Right atrium auricular region (tissue), 2 donors: ENCODE results near the gene HBS1L. TPM values are rescaled to one million over a fixed set of nuclear protein-coding genes. Genes with fewer than 3 reads are reported as not detected.

Experiments
- DNase-seq: peaks from one replicate; pipeline ENCODE4 v3.0.0-alpha.2; 2019; ENCODE audit warnings: low spot score
- H3K27ac ChIP-seq, 2 donors: fragments of 200-600 bp; sonication (generic); 1 replicate in 1 of 2; 2 replicates in 1 of 2; pipeline ENCODE4 v1.5.1; 2016 to 2019
- H3K27me3 ChIP-seq, 2 donors: fragments of 200-600 bp; sonication (generic); one replicate each; pipeline versions ENCODE4 v1.5.1 to v1.6.0; 2017 to 2019
- H3K36me3 ChIP-seq: fragments of 200-600 bp; sonication (generic); one replicate; pipeline ENCODE4 v1.5.1; 2016
- H3K4me1 ChIP-seq, 2 donors: fragments of 200-600 bp; sonication (generic); one replicate each; pipeline versions ENCODE4 v1.5.1 to v1.6.0; 2017 to 2019
- H3K4me3 ChIP-seq, 2 donors: fragments of 200-600 bp; sonication (generic); 1 replicate in 1 of 2; 2 replicates in 1 of 2; pipeline ENCODE4 v1.5.1; 2017 to 2019; ENCODE audit warnings: mild to moderate bottlenecking in 1 of 2, moderate library complexity in 1 of 2
- H3K9me3 ChIP-seq, 2 donors: fragments of 200-600 bp; sonication (generic); one replicate each; pipeline ENCODE4 v1.5.1; 2019
- total RNA-seq, 2 donors: library from RNA; depleted of rRNA; stranded (reverse); fragments of >200 nt; gene quantifications; one replicate each; pipeline ENCODE4 v1.1.0, GENCODE V29; 2016
- TF ChIP-seq, protein P1 (sequence below), 2 donors: fragments of 200-600 bp; sonication (generic); IDR thresholded peaks; one replicate each; pipeline ENCODE4 v1.5.1; 2019; ENCODE audit warnings: antibody characterized with exemption in 2 of 2

HBS1L gene
- total RNA-seq, 2 donors from 2014 or later: 42.9 to 60.4 TPM

GRCh38 chr6:135046912-135047311, 7.7 kb downstream of the HBS1L start:
- no peaks in the 10 kb centered on the region for H3K27me3 ChIP-seq
- peaks cover 14% of the 10 kb centered on the region for H3K36me3 ChIP-seq
- no peak for DNase-seq
- H3K4me1 ChIP-seq: peaks cover 0 to 15% of the 10 kb centered on the region in 2 donors
- no peaks in the 10 kb centered on the region for H3K9me3 ChIP-seq
- H3K4me3 ChIP-seq: no peak overlapping the region
- no peak overlapping the region for H3K27ac ChIP-seq
- TF ChIP-seq, protein P1, sequence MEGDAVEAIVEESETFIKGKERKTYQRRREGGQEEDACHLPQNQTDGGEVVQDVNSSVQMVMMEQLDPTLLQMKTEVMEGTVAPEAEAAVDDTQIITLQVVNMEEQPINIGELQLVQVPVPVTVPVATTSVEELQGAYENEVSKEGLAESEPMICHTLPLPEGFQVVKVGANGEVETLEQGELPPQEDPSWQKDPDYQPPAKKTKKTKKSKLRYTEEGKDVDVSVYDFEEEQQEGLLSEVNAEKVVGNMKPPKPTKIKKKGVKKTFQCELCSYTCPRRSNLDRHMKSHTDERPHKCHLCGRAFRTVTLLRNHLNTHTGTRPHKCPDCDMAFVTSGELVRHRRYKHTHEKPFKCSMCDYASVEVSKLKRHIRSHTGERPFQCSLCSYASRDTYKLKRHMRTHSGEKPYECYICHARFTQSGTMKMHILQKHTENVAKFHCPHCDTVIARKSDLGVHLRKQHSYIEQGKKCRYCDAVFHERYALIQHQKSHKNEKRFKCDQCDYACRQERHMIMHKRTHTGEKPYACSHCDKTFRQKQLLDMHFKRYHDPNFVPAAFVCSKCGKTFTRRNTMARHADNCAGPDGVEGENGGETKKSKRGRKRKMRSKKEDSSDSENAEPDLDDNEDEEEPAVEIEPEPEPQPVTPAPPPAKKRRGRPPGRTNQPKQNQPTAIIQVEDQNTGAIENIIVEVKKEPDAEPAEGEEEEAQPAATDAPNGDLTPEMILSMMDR (IDR thresholded peaks at IDR 0.05): no peak

DNA sequence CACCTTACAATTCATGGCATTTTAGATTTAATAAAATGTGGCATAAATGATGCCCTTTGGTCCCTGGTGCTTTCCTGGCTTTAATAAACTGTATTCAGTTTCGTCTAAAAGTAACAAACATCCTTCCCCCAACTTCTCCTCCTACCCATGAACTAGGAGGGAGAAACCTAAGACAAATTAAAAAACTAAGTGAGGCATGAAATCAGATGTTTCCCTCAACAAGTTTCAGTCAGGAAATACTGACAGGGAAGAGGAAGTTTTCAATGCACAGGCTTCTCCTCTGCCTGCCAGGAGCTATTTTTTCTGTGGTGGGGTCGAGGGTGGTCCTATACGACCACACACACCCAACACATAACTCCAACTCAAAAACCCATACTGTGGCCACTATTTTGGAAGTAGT, 10.0 kb downstream of the HBS1L start:
- H3K27me3 ChIP-seq: no peaks in the 10 kb centered on the region
- TF ChIP-seq, protein P1 (IDR thresholded peaks at IDR 0.05): no peak
- H3K36me3 ChIP-seq: peaks cover 9% of the 10 kb centered on the region
- no peak overlapping the region for H3K4me3 ChIP-seq
- H3K4me1 ChIP-seq: peaks cover 0 to 15% of the 10 kb centered on the region in 2 donors
- DNase-seq: no peak
- H3K9me3 ChIP-seq: no peaks in the 10 kb centered on the region
- H3K27ac ChIP-seq: no peak overlapping the region

DNA sequence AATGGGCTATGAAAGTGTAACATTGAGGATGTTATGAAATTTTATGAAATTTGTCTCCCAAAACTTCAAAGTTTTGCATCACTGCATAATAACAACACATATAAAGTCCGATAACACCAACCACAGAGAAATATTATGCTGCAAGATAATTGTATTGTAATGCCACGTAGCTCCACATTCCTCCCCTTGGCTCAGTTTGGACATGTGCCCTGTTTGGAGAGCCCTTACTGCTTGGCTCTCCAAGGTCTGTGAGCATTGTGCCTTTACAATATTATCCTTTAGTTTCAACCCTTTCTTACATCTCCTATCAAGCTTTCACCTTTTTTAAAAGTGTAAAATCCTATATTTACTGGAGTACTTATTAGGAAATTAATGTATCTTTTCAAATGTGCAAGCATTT, 10.8 kb downstream of the HBS1L start:
- no peak for DNase-seq
- H3K9me3 ChIP-seq: no peaks in the 10 kb centered on the region
- TF ChIP-seq, protein P1 (IDR thresholded peaks at IDR 0.05): no peak
- no peak overlapping the region for H3K27ac ChIP-seq
- H3K27me3 ChIP-seq: no peaks in the 10 kb centered on the region
- peaks cover 0 to 15% of the 10 kb centered on the region in 2 donors for H3K4me1 ChIP-seq
- H3K4me3 ChIP-seq: no peak overlapping the region
- peaks cover 7% of the 10 kb centered on the region for H3K36me3 ChIP-seq

GRCh38 chr6:135043364-135043763, 11.3 kb downstream of the HBS1L start:
- Histone ChIP-seq H3K36me3 (peaks cover 9% of the 10 kb centered on the region), H3K4me1 (peaks cover 0 to 15% of the 10 kb centered on the region in 2 donors), H3K4me3 (no peak overlapping the region), H3K27me3 (no peaks in the 10 kb centered on the region), H3K9me3 (no peaks in the 10 kb centered on the region), H3K27ac (no peak overlapping the region)
- no peak for DNase-seq
- TF ChIP-seq, protein P1 (IDR thresholded peaks at IDR 0.05): no peak

- Histone ChIP-seq H3K4me3 (no peak overlapping the region), H3K27ac (no peak overlapping the region), H3K4me1 (no peaks in the 10 kb centered on the region), H3K36me3 (peaks cover 20% of the 10 kb centered on the region), H3K27me3 (no peaks in the 10 kb centered on the region), H3K9me3 (no peaks in the 10 kb centered on the region)
- TF ChIP-seq, protein P1 (IDR thresholded peaks at IDR 0.05): no peak
- no peak for DNase-seq
These were observed 16.3 kb downstream of the HBS1L start for GRCh38 chr6:135038335-135038734.

- H3K27me3 ChIP-seq: no peaks in the 10 kb centered on the region
- no peak for DNase-seq
- H3K36me3 ChIP-seq: peaks cover 20% of the 10 kb centered on the region
- no peaks in the 10 kb centered on the region for H3K9me3 ChIP-seq
- no peak overlapping the region for H3K27ac ChIP-seq
- no peak overlapping the region for H3K4me3 ChIP-seq
- no peaks in the 10 kb centered on the region for H3K4me1 ChIP-seq
- TF ChIP-seq, protein P1 (IDR thresholded peaks at IDR 0.05): no peak
These were observed 17.1 kb downstream of the HBS1L start for GRCh38 chr6:135037541-135037940.
